SU-DHL-6 (cell line): ENCODE results near the gene IQCN.

Source experiments
- H2AFZ ChIP-seq: fragments of 200-600 bp; sonication (generic); 2 replicates; pipeline ENCODE4 v1.6.1; 2014; ENCODE audit warnings: low read depth, mild to moderate bottlenecking, moderate library complexity, mixed read lengths, antibody characterized with exemption, low read length; ENCODE audit not compliant: severe bottlenecking
- H3F3A ChIP-seq: fragments of 200-600 bp; shearing (Covaris generic); 2 replicates; pipeline ENCODE4 v1.6.0; 2016; ENCODE audit warnings: antibody characterized with exemption, mild to moderate bottlenecking; ENCODE audit not compliant: insufficient read depth
- H3K27ac ChIP-seq: fragments of 200-600 bp; sonication (generic); 2 replicates; pipeline ENCODE4 v1.5.1; 2016; ENCODE audit warnings: low read depth, mild to moderate bottlenecking, low read length, moderate library complexity, mixed read lengths
- H3K27me3 ChIP-seq: fragments of 200-600 bp; sonication (generic), shearing (Covaris generic); 2 replicates; pipeline ENCODE4 v1.6.0; 2014; ENCODE audit warnings: mild to moderate bottlenecking, low read length
- H3K36me3 ChIP-seq: fragments of 200-600 bp; sonication (generic); 2 replicates; pipeline ENCODE4 v1.6.1; 2014; ENCODE audit warnings: mild to moderate bottlenecking, low read length, mixed read lengths
- H3K4me2 ChIP-seq: fragments of 300-600, 200-600 bp; shearing (Covaris generic), sonication (generic); 2 replicates; pipeline ENCODE4 v1.6.0; 2014; ENCODE audit warnings: low read length, low read depth, mild to moderate bottlenecking; ENCODE audit not compliant: poor library complexity, severe bottlenecking
- H3K4me3 ChIP-seq: fragments of 200-600 bp; sonication (generic); 2 replicates; pipeline ENCODE4 v1.5.1; 2014; ENCODE audit warnings: antibody characterized with exemption, low read length, mild to moderate bottlenecking, mixed read lengths; ENCODE audit not compliant: insufficient read depth, poor library complexity, severe bottlenecking
- H3K79me2 ChIP-seq: fragments of 200-600 bp; sonication (generic); 2 replicates; pipeline ENCODE4 v1.6.1; 2014; ENCODE audit warnings: mild to moderate bottlenecking, low read length, moderate library complexity; ENCODE audit not compliant: insufficient read depth
- H3K9ac ChIP-seq: fragments of 200-600 bp; sonication (generic); 2 replicates; pipeline ENCODE4 v1.7.0; 2014; ENCODE audit warnings: mild to moderate bottlenecking, low read length
- H3K9me2 ChIP-seq: fragments of 200-600 bp; sonication (generic); replicated peaks from 2 replicates; pipeline ENCODE4 v1.6.1; 2014; ENCODE audit warnings: low read length; ENCODE audit not compliant: insufficient read depth
- H3K9me3 ChIP-seq: fragments of 200-600 bp; sonication (generic); 2 replicates; pipeline ENCODE4 v1.6.1; 2014; ENCODE audit warnings: low read length, mixed read lengths; ENCODE audit not compliant: insufficient read depth
- H4K20me1 ChIP-seq: fragments of 200-600 bp; sonication (generic); 2 replicates; pipeline ENCODE4 v1.6.1; 2014; ENCODE audit warnings: low read depth, mild to moderate bottlenecking, antibody characterized with exemption, low read length, moderate library complexity, mixed read lengths
- CTCF ChIP-seq: fragments of 200-600 bp; sonication (generic); IDR thresholded peaks from one replicate; pipeline ENCODE4 v1.5.1; 2017; ENCODE audit warnings: antibody characterized with exemption, mild to moderate bottlenecking, low read length, moderate library complexity; ENCODE audit not compliant: insufficient read depth, poor library complexity, severe bottlenecking
- EZH2phosphoT487 ChIP-seq: fragments of 200-600 bp; sonication (generic), shearing (Covaris generic); conservative IDR thresholded peaks from 2 replicates; pipeline ENCODE4 v1.6.1; 2018; ENCODE audit warnings: mild to moderate bottlenecking, antibody characterized with exemption, low read length, moderate library complexity, mixed read lengths

Gene IQCN

DNA sequence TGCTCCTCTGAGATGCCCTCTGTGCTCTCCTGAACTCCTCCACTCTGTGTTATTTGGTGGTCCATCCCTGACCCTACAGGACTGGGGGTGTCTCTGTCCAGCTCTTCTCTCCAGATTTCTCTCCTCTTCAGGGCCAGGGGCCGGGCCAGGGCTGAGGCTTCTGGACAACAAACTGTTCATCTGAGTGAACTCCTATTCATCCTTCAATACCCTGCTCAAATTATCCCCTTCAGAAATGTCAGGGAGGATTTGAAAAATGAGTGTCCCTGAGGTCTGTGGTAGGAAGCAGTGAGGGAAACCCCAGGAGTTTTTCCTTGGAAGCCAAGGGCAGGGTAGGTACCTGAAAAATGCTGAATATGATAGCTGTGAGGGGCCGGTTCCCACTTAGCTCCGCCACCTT lies 55.7 kb downstream of the IQCN start:
- 0 out of 2 replicates have a peak, but pooled peaks cover 6% of the 10 kb centered on the region for H3F3A ChIP-seq
- H3K9me3 ChIP-seq: no peaks in the 10 kb centered on the region
- no peaks in the 10 kb centered on the region for H3K9me2 ChIP-seq
- no peak overlapping the region for H3K27ac ChIP-seq
- no peak for TF ChIP-seq EZH2phosphoT487
- no peak for TF ChIP-seq CTCF
- no peak overlapping the region for H3K9ac ChIP-seq
- no peaks in the 10 kb centered on the region for H3K79me2 ChIP-seq
- no peaks in the 10 kb centered on the region for H3K36me3 ChIP-seq
- H3K27me3 ChIP-seq: no peaks in the 10 kb centered on the region
- H4K20me1 ChIP-seq: no peaks in the 10 kb centered on the region
- H3K4me3 ChIP-seq: no peak overlapping the region
- H2AFZ ChIP-seq: no peak overlapping the region
- no peak overlapping the region for H3K4me2 ChIP-seq

DNA sequence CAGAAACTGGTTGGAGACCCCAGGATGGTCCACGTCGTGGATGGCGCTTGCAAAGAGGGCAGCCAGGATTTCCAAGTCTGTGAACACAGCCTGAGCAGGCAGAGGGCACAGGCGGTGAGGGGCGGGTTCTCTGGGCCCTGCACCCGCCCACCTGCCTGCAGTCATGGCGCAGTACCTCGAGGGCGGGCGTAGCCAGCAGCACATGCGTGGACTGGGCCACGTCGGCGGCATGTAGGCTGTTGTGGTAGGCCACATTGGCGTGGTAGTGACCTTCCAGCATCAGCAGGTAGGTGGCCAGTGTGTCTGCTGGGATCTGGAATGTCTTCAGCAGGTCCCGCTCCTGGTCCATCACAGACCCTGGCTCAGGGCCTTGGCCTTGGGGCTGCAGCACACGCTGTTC lies 56.1 kb downstream of the IQCN start:
- Histone ChIP-seq H3K9me2 (no peaks in the 10 kb centered on the region), H2AFZ (no peak overlapping the region), H3K9ac (no peak overlapping the region), H3F3A (0 out of 2 replicates have a peak, but pooled peaks cover 6% of the 10 kb centered on the region), H3K79me2 (no peaks in the 10 kb centered on the region), H3K4me2 (no peak overlapping the region), H3K4me3 (no peak overlapping the region), H3K9me3 (no peaks in the 10 kb centered on the region), H3K27ac (no peak overlapping the region), H4K20me1 (no peaks in the 10 kb centered on the region), H3K27me3 (no peaks in the 10 kb centered on the region), H3K36me3 (no peaks in the 10 kb centered on the region)
- no peak for TF ChIP-seq CTCF
- TF ChIP-seq EZH2phosphoT487: no peak

DNA sequence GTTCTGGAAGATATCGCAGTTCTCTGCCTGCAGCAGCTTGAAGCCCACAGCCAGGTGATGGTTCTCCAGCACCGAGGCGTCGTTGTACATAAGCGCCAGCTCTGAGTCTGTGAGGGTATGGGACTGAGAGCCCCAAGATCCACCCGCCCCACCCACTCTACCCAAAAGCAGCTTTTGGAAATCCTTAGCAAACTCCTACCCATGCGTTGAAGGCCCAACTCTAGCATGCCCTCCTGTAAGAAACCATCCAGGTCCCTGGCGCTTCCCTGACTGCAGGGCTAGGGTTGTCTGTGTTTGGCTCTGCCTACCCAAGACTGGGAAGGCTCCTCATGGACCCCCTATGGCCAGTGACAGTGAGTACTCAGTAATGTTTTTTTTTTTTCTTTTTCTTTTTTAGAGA lies 57.5 kb downstream of the IQCN start:
- Histone ChIP-seq H3K9ac (no peak overlapping the region), H2AFZ (no peak overlapping the region), H3K36me3 (no peaks in the 10 kb centered on the region), H3K27ac (no peak overlapping the region), H3K9me3 (no peaks in the 10 kb centered on the region), H4K20me1 (no peaks in the 10 kb centered on the region), H3K4me3 (no peak overlapping the region), H3K27me3 (no peaks in the 10 kb centered on the region), H3K79me2 (no peaks in the 10 kb centered on the region), H3K4me2 (no peak overlapping the region), H3K9me2 (no peaks in the 10 kb centered on the region), H3F3A (no peaks in the 10 kb centered on the region)
- TF ChIP-seq CTCF (no peak), EZH2phosphoT487 (no peak)
